Measurements from ENCODE around the gene PLS1. TPM values are rescaled to one million over a fixed set of nuclear protein-coding genes. Genes with fewer than 3 reads are reported as not detected.
"Not testable (repeated sequence)": the region's sequence is repeated elsewhere in the genome, so short reads cannot be mapped to it uniquely, and the experiment has no call there.

The PLS1 gene
- total RNA-seq, 1 experiment from 2014 or later: 17.1 TPM

- peak; percentile 96 for DNase-seq (ENCODE audit: low read depth)
These were observed 627 bp upstream of the PLS1 start for GRCh38 chr3:142595581-142595950.

GRCh38 chr3:142596726-142597088, 514 bp downstream of the PLS1 start:
- no peak for DNase-seq (ENCODE audit: low read depth)

- DNase-seq (ENCODE audit: low read depth): no peak
These were observed 1.7 kb downstream of the PLS1 start for GRCh38 chr3:142597906-142598305.

- no peak for DNase-seq (ENCODE audit: low read depth)
These were observed 5.5 kb downstream of the PLS1 start for GRCh38 chr3:142601713-142602112.

GRCh38 chr3:142602619-142603385, 6.6 kb downstream of the PLS1 start:
- DNase-seq (ENCODE audit: low read depth): peak; percentile 39

- not testable (repeated sequence) for DNase-seq (ENCODE audit: low read depth)
These were observed 7.2 kb downstream of the PLS1 start for GRCh38 chr3:142603386-142603705.

- DNase-seq (ENCODE audit: low read depth): no peak
These were observed 8.7 kb downstream of the PLS1 start for GRCh38 chr3:142604940-142605339.

GRCh38 chr3:142608631-142609030, 12.4 kb downstream of the PLS1 start:
- no peak for DNase-seq (ENCODE audit: low read depth)

- no peak for DNase-seq (ENCODE audit: low read depth)
These were observed 12.9 kb downstream of the PLS1 start for GRCh38 chr3:142609136-142609535.

- no peak for DNase-seq (ENCODE audit: low read depth)
These were observed 15.0 kb downstream of the PLS1 start for GRCh38 chr3:142611206-142611605.

GRCh38 chr3:142613491-142613890, 17.3 kb downstream of the PLS1 start:
- peak; percentile 37 for DNase-seq (ENCODE audit: low read depth)

GRCh38 chr3:142614059-142614626, 17.9 kb downstream of the PLS1 start:
- DNase-seq (ENCODE audit: low read depth): no peak

- DNase-seq (ENCODE audit: low read depth): no peak
These were observed 19.0 kb downstream of the PLS1 start for GRCh38 chr3:142615171-142615570.

- no peak for DNase-seq (ENCODE audit: low read depth)
These were observed 22.8 kb downstream of the PLS1 start for GRCh38 chr3:142618917-142619461.

- no peak for DNase-seq (ENCODE audit: low read depth)
These were observed 26.2 kb downstream of the PLS1 start for GRCh38 chr3:142622405-142622804.

GRCh38 chr3:142623194-142623593, 27.0 kb downstream of the PLS1 start:
- no peak for DNase-seq (ENCODE audit: low read depth)

GRCh38 chr3:142624341-142625152, 28.4 kb downstream of the PLS1 start:
- no peak for DNase-seq (ENCODE audit: low read depth)

- no peak for DNase-seq (ENCODE audit: low read depth)
These were observed 28.9 kb downstream of the PLS1 start for GRCh38 chr3:142625153-142625440.

- DNase-seq (ENCODE audit: low read depth): no peak
These were observed 30.8 kb downstream of the PLS1 start for GRCh38 chr3:142626971-142627370.

- no peak for DNase-seq (ENCODE audit: low read depth)
These were observed 32.6 kb downstream of the PLS1 start for GRCh38 chr3:142628801-142629200.

- DNase-seq (ENCODE audit: low read depth): no peak
These were observed 36.9 kb downstream of the PLS1 start for GRCh38 chr3:142633073-142633472.

GRCh38 chr3:142636050-142636449, 39.9 kb downstream of the PLS1 start:
- DNase-seq (ENCODE audit: low read depth): no peak

GRCh38 chr3:142636664-142637063, 40.5 kb downstream of the PLS1 start:
- no peak for DNase-seq (ENCODE audit: low read depth)

Data from M059J (cell line).